Measurements from ENCODE around the gene ADCK1. TPM values are rescaled to one million over a fixed set of nuclear protein-coding genes. Genes with fewer than 3 reads are reported as not detected.

Gene ADCK1
- total RNA-seq, 4 donors from 2014 or later, result 5.4 to 7.1 (median 5.6) TPM; not detected in 1

DNA sequence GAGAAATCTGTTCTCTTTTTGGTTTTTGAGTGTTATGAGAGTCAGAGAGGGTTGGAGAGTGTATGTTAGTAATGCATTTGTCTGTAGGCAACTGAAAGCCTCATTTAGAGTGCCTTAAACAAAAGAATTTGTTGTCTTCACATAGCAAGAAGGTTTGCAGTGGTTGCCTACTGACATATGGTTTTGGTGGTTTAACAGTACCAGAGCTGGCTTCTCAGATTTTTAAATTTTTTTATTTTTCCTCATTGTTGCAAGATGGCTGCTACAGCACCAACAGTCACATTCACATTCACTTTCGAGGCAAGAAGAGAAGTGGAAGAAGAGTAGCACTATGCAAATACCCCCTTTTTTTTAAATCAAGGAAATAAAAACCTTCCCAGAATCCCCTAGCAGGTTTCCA lies 106.5 kb downstream of the ADCK1 start:
- Histone ChIP-seq H3K27me3 (no peaks in the 10 kb centered on the region), H3K4me3 (no peak overlapping the region), H3K4me1 (no peaks in the 10 kb centered on the region), H3K9me3 (no peaks in the 10 kb centered on the region), H3K27ac (no peak overlapping the region), H3K36me3 (no peaks in the 10 kb centered on the region)
- no peak for DNase-seq
- TF ChIP-seq POLR2A (IDR thresholded peaks at IDR 0.05), result no peak
- intact Hi-C loops (cut with DNase I; ENCODE audit: low total_unique reads), result no loop called here

DNA sequence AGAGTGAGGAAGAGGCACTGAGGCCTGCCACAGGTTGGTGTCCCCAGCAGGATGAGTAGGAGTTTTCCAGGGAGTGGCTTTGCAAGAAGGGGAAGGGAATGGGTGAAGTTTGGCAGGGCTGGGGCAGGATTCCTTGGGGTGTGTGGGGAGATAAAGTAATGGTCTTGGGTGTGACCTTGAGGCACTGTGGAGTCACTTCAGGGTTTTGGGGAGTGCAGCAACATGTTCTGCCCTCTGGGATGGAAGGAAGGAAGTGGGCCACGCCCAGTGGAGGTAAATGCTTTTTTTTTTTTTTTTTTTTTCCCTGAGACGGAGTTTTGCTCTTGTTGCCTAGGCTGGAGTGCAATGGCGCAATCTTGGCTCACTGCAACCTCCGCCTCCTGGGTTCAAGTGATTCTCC lies 108.9 kb downstream of the ADCK1 start:
- no peaks in the 10 kb centered on the region for H3K9me3 ChIP-seq
- DNase-seq, result no peak
- H3K27me3 ChIP-seq, result no peaks in the 10 kb centered on the region
- intact Hi-C loops (cut with DNase I; ENCODE audit: low total_unique reads), result no loop called here
- no peaks in the 10 kb centered on the region for H3K36me3 ChIP-seq
- H3K27ac ChIP-seq, result no peak overlapping the region
- no peak for TF ChIP-seq POLR2A (IDR thresholded peaks at IDR 0.05)
- TF ChIP-seq, protein P1, sequence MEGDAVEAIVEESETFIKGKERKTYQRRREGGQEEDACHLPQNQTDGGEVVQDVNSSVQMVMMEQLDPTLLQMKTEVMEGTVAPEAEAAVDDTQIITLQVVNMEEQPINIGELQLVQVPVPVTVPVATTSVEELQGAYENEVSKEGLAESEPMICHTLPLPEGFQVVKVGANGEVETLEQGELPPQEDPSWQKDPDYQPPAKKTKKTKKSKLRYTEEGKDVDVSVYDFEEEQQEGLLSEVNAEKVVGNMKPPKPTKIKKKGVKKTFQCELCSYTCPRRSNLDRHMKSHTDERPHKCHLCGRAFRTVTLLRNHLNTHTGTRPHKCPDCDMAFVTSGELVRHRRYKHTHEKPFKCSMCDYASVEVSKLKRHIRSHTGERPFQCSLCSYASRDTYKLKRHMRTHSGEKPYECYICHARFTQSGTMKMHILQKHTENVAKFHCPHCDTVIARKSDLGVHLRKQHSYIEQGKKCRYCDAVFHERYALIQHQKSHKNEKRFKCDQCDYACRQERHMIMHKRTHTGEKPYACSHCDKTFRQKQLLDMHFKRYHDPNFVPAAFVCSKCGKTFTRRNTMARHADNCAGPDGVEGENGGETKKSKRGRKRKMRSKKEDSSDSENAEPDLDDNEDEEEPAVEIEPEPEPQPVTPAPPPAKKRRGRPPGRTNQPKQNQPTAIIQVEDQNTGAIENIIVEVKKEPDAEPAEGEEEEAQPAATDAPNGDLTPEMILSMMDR (IDR thresholded peaks at IDR 0.05), result no peak
- H3K4me1 ChIP-seq, result no peaks in the 10 kb centered on the region
- H3K4me3 ChIP-seq, result no peak overlapping the region

GRCh38 chr14:77909911-77910310 lies 110.0 kb downstream of the ADCK1 start:
- TF ChIP-seq POLR2A (IDR thresholded peaks at IDR 0.05), result no peak
- TF ChIP-seq, protein P1 (IDR thresholded peaks at IDR 0.05), result no peak
- H3K27ac ChIP-seq, result no peak overlapping the region
- no peaks in the 10 kb centered on the region for H3K27me3 ChIP-seq
- H3K9me3 ChIP-seq, result no peaks in the 10 kb centered on the region
- no peak for DNase-seq
- H3K36me3 ChIP-seq, result no peaks in the 10 kb centered on the region
- H3K4me1 ChIP-seq, result no peaks in the 10 kb centered on the region
- H3K4me3 ChIP-seq, result no peak overlapping the region
- intact Hi-C loops (cut with DNase I; ENCODE audit: low total_unique reads), result no loop called here

DNA sequence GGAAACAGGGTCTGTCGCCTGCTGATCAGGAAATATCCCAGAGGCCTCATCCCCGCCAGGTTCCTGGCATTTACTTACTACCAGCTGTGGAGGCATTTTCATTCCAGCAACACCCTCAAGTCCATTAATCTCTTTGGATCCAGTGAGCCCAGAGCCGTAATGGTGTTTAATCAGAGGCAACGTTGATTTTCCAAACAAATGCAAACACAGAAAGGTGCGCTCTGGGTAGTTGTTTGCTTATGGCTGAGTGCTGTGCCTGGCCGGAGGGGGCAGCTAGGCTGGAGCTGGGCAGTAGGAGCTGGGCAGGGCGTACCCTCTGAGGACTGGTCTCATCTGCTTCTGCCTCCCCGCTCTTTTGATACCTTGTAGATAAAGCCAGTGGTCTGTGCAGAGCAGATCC lies 110.6 kb downstream of the ADCK1 start:
- no peaks in the 10 kb centered on the region for H3K4me1 ChIP-seq
- DNase-seq, result no peak

DNA sequence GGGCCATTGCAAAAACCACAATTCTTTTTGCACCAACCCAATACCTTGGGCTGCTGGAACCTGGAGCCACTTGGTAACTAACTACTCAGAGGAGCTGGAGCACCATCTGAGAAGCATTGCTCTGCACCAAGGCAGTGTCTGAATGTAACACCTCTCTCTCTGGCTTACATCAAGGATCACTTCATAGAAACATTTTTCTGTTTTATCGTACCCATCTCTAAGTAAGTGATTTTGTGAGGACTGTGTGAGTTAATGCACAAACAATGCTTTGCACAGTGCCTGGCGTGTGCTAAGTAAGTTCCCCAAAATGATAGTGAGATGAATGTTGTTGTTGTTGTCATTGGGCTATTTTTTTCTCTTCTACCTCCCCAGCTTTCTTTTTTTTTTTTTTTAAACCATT lies 111.4 kb downstream of the ADCK1 start:
- Histone ChIP-seq H3K4me1 (no peaks in the 10 kb centered on the region), H3K36me3 (no peaks in the 10 kb centered on the region), H3K4me3 (no peak overlapping the region), H3K27ac (no peak overlapping the region), H3K9me3 (no peaks in the 10 kb centered on the region), H3K27me3 (no peaks in the 10 kb centered on the region)
- no peak for TF ChIP-seq POLR2A (IDR thresholded peaks at IDR 0.05)
- intact Hi-C loops (cut with DNase I; ENCODE audit: low total_unique reads), result no loop called here
- DNase-seq, result no peak

More for the DNA sequence above, 110.6 kb downstream of the ADCK1 start:
- H3K9me3 ChIP-seq, result no peaks in the 10 kb centered on the region
- H3K27me3 ChIP-seq, result no peaks in the 10 kb centered on the region
- TF ChIP-seq POLR2A (IDR thresholded peaks at IDR 0.05), result no peak
- TF ChIP-seq, protein P1 (IDR thresholded peaks at IDR 0.05), result no peak
- H3K36me3 ChIP-seq, result no peaks in the 10 kb centered on the region
- intact Hi-C loops (cut with DNase I; ENCODE audit: low total_unique reads), result no loop called here
- H3K27ac ChIP-seq, result no peak overlapping the region
- no peak overlapping the region for H3K4me3 ChIP-seq

- H3K4me3 ChIP-seq, result no peak overlapping the region
- no peaks in the 10 kb centered on the region for H3K9me3 ChIP-seq
- no peak for TF ChIP-seq POLR2A (IDR thresholded peaks at IDR 0.05)
- TF ChIP-seq, protein P1 (IDR thresholded peaks at IDR 0.05), result no peak
- no peak overlapping the region for H3K27ac ChIP-seq
- DNase-seq, result no peak
- H3K27me3 ChIP-seq, result no peaks in the 10 kb centered on the region
- H3K4me1 ChIP-seq, result no peaks in the 10 kb centered on the region
- H3K36me3 ChIP-seq, result no peaks in the 10 kb centered on the region
- intact Hi-C loops (cut with DNase I; ENCODE audit: low total_unique reads), result no loop called here
Observed at GRCh38 chr14:77912754-77913556, 113.0 kb downstream of the ADCK1 start.
